NK-92 treated with Interleukin-12 subunit alpha and Interleukin-12 subunit beta, amount 100 ng/mL, for 24 hours (cell line): ENCODE results near the gene STH.

Experiments used
- DNase-seq: peaks from one replicate; lab custom pipeline; 2025; lab: John Stamatoyannopoulos, UW

The STH gene

DNA sequence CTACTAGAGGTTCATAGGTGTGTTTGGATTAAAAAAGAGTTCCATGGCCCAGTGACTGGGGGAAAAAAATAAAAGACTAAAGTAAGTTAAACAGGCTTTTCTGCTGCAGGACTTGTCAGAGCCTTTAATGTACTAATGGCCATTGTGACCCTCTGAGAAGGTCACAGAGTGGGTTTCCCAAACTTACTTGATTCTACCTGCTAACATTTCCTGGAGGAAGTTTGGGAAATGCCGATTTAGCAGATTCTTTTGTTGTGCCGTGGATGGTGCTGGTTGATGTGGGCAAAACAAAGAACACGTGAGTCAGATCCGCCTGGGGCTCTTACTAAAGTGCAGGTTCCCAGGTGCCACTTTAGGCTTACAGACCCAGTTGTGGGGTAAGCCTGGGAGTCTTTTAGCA lies 13.6 kb upstream of the STH start:
- no peak for DNase-seq

DNA sequence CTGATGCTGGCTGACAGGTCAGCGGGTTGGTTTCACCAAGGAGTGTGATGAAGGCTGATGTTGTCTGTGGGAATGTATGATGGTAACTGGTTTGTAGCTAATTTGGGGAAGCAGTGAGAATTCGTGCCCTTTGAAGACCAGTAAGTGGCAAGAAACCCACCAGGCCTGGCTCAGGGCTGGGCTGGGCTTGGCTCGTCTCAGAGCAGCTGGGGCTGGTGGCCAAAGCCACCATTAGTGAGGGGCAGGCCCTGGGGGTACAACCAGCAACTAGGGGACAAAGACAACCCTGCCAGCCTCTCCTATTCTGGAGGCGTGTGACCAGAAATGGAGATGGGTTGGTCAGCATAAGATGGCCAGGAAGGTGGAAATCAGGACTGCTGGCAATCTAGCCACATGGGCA lies 13.0 kb upstream of the STH start:
- no peak for DNase-seq

DNA sequence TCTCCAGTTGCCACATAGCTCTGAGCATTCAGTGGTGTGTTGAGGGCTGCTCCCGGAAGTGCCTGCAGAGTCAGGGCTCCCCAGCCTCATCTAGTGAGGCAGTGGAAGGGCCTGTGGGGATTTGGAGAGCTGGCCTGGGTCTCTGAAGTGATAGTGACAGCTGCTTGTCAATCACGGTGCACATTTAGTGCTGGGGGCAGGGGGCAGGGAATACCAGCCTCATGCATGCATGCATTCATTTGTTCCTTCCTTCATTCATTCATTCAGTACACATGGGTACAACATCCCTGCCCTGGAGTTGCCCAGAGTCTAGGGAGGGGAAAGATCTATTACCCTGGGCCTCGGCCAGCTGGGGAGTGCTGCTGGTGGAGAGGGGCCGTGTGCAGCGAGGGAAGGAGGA lies 11.3 kb upstream of the STH start:
- no peak for DNase-seq

DNA sequence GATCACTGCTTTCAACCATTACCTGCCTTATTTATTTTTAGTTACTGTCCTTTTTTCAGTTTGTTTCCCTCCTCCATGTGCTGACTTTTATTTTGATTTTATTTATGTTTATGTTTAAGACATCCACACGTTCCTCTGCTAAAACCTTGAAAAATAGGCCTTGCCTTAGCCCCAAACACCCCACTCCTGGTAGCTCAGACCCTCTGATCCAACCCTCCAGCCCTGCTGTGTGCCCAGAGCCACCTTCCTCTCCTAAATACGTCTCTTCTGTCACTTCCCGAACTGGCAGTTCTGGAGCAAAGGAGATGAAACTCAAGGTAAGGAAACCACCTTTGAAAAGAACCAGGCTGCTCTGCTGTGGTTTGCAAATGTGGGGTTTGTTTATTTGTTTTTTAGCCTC lies 9.3 kb upstream of the STH start:
- no peak for DNase-seq

DNA sequence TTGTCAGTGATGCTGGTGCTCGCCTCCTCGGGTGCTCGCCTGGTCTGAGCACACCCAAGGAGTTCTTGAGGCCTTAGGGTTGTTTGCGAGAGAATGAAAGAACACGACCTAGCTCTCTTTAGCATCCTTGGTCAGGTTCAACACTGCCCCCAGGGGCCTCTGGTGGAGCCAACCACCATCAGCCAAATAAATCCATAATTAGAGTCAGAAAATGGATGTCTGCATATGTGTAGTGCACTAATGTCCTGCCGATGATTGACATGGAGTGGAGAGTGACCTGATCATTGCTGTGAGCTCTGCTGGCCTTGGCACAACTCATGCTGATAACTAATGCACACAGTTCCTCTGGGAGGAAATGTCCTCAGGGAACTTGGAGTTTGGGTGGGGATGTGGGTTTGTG lies 8.2 kb upstream of the STH start:
- DNase-seq = no peak

DNA sequence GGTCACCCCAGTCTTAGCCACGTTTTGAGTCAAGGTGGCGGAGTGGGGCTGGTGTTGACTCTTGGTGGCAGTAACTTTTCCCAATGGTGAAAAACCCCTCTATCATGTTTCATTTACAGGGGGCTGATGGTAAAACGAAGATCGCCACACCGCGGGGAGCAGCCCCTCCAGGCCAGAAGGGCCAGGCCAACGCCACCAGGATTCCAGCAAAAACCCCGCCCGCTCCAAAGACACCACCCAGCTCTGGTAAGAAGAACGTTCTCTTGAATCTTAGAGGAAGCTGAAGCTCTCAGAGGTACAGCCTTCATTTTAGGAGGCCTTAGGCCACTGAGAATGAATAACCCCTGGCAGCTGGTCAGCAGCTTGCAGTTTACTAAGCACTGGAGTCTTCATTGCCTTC lies 7.7 kb upstream of the STH start:
- no peak for DNase-seq

DNA sequence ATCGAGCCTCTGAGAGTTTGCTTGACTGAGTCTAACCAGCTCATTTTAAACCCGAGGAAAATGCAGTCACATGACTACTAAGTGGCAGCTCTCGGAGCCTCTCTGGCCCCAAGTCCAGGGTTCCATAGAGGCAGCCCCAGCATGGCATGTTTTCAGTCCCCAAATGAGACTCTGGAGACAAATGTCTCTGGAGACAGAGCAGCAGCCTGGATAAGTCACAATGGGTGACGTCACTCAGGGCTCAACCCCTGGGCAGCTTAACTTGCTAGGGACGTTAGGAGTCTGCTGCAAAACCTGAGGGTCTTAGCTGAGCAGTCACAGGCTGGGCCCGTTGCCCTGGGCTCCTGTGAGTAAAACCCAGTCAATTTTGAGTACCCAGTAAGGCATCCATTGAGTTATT lies 6.9 kb upstream of the STH start:
- DNase-seq = no peak

DNA sequence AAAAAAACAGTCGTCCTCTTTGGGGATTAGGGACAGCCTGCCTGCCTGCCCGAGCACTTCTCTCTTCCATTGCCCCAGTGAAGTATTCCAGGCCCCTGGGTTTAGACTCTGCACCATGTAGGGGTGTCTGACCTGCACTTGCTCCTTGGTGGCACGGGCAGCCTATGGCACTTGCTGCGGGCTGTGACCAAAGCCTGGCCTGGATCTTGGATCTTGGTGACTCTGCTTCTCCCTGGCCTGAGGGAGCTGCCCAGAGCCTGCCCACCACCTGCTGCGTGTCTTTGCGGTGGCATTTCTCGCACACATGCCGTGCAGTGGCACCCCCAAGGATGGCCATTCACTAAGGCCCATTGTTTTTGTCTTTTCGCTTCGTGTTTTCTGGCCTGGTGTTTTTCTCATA lies 6.1 kb upstream of the STH start:
- DNase-seq = no peak

DNA sequence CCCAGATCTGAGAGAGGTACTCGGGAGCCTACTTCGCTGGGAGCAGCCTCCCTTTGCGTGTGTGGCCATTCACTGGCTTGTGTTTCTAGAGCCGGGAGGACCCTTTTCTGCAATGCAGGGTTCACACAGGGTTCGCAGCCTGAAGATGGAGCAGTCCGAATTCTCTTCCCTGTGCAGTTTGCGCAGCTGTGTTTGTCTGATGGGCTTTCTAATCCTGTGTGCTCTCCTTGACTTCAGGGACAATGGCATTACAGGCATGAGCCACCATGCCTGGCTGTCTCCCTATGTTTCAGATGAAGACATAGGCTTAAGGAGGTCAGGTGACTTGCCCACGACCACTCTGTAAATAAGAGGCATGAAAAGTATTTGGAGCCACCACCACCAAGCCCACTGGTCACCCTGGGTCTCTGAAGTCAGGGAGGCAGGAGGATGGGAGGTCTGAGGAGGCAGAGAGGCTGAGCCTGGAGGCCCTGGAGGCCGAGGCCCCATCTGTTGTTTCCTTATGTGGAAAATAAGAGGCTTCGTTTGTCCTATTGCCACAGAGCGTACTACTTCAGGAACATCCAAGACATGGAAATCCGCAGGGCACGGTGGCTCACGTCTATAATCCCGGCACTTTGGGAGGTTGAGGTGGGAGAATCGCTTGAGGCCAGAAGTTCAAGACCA lies 5.0 kb upstream of the STH start:
- DNase-seq = no peak

DNA sequence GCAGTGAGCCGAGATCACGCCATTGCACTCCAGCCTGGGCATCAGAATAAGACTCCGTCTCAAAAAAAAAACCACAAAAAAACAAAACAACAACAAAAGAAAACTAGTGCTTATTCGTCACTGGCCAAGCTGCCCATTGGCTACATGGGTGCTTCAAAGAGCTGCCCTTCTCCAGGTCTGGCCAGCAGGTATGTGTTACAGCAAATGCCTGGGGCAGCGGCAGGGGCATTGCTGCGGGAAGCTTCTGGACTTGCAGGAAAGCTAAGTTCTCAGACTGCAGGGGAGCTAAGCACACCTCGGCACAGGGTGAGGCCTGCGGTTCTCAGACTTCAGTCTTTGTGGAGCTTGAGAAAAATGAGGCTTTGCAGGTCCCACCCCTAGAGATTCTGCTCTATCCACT lies 4.1 kb upstream of the STH start:
- no peak for DNase-seq

DNA sequence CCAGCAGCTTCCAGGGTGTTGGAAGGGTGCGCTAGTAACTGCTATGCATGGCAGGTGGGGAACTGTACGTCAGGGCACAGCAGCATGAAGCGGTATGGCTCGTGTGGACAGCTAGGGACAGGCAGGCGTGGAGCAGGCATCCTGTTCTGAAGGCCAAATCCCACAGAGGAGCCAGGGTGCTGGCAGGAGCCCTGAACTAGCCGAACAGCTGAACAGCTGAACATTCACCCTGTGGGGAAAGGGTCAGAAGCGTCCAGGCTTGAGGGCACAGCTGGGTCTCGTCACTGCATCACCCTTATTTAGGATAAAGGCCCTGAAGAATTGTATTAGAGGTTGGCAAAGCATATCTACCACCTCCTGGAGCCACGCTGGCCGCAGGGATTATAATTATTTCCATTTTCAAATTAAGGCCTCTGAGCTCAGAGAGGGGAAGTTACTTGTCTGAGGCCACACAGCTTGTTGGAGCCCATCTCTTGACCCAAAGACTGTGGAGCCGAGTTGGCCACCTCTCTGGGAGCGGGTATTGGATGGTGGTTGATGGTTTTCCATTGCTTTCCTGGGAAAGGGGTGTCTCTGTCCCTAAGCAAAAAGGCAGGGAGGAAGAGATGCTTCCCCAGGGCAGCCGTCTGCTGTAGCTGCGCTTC lies 3.3 kb upstream of the STH start:
- no peak for DNase-seq

DNA sequence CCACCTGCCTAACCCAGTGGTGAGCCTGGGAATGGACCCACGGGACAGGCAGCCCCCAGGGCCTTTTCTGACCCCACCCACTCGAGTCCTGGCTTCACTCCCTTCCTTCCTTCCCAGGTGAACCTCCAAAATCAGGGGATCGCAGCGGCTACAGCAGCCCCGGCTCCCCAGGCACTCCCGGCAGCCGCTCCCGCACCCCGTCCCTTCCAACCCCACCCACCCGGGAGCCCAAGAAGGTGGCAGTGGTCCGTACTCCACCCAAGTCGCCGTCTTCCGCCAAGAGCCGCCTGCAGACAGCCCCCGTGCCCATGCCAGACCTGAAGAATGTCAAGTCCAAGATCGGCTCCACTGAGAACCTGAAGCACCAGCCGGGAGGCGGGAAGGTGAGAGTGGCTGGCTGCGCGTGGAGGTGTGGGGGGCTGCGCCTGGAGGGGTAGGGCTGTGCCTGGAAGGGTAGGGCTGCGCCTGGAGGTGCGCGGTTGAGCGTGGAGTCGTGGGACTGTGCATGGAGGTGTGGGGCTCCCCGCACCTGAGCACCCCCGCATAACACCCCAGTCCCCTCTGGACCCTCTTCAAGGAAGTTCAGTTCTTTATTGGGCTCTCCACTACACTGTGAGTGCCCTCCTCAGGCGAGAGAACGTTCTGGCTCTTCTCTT lies 2.6 kb upstream of the STH start:
- DNase-seq = no peak

DNA sequence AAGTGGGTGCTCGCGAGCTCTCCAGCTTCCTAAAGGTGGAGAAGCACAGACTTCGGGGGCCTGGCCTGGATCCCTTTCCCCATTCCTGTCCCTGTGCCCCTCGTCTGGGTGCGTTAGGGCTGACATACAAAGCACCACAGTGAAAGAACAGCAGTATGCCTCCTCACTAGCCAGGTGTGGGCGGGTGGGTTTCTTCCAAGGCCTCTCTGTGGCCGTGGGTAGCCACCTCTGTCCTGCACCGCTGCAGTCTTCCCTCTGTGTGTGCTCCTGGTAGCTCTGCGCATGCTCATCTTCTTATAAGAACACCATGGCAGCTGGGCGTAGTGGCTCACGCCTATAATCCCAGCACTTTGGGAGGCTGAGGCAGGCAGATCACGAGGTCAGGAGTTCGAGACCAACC lies 1.9 kb upstream of the STH start:
- DNase-seq = no peak

DNA sequence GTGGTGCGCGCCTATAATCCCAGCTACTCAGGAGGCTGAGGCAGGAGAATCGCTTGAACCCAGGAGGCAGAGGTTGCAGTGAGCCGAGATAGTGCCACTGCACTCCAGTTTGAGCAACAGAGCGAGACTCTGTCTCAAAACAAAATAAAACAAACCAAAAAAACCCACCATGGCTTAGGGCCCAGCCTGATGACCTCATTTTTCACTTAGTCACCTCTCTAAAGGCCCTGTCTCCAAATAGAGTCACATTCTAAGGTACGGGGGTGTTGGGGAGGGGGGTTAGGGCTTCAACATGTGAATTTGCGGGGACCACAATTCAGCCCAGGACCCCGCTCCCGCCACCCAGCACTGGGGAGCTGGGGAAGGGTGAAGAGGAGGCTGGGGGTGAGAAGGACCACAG lies 1.4 kb upstream of the STH start:
- DNase-seq = no peak

DNA sequence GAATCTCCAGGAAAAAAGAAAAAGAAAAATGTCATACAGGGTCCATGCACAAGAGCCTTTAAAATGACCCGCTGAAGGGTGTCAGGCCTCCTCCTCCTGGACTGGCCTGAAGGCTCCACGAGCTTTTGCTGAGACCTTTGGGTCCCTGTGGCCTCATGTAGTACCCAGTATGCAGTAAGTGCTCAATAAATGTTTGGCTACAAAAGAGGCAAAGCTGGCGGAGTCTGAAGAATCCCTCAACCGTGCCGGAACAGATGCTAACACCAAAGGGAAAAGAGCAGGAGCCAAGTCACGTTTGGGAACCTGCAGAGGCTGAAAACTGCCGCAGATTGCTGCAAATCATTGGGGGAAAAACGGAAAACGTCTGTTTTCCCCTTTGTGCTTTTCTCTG lies 845 bp downstream of the STH start:
- no peak for DNase-seq

DNA sequence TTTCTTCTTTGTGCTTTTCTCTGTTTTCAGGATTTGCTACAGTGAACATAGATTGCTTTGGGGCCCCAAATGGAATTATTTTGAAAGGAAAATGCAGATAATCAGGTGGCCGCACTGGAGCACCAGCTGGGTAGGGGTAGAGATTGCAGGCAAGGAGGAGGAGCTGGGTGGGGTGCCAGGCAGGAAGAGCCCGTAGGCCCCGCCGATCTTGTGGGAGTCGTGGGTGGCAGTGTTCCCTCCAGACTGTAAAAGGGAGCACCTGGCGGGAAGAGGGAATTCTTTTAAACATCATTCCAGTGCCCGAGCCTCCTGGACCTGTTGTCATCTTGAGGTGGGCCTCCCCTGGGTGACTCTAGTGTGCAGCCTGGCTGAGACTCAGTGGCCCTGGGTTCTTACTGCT lies 1.2 kb downstream of the STH start:
- DNase-seq = no peak

DNA sequence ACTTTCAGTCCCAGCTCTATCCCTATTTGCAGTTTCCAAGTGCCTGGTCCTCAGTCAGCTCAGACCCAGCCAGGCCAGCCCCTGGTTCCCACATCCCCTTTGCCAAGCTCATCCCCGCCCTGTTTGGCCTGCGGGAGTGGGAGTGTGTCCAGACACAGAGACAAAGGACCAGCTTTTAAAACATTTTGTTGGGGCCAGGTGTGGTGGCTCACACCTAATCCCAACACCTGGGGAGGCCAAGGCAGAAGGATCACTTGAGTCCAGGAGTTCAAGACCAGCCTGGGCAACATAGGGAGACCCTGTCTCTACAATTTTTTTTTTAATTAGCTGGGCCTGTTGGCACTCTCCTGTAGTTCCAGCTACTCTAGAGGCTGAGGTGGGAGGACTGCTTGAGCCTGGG lies 1.7 kb downstream of the STH start:
- DNase-seq = no peak

DNA sequence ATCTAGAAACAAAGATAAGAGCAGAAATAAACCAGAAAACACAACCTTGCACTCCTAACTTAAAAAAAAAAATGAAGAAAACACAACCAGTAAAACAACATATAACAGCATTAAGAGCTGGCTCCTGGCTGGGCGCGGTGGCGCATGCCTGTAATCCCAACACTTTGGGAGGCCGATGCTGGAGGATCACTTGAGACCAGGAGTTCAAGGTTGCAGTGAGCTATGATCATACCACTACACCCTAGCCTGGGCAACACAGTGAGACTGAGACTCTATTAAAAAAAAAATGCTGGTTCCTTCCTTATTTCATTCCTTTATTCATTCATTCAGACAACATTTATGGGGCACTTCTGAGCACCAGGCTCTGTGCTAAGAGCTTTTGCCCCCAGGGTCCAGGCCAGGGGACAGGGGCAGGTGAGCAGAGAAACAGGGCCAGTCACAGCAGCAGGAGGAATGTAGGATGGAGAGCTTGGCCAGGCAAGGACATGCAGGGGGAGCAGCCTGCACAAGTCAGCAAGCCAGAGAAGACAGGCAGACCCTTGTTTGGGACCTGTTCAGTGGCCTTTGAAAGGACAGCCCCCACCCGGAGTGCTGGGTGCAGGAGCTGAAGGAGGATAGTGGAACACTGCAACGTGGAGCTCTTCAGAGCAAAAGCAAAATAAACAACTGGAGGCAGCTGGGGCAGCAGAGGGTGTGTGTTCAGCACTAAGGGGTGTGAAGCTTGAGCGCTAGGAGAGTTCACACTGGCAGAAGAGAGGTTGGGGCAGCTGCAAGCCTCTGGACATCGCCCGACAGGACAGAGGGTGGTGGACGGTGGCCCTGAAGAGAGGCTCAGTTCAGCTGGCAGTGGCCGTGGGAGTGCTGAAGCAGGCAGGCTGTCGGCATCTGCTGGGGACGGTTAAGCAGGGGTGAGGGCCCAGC lies 2.6 kb downstream of the STH start:
- DNase-seq = no peak

DNA sequence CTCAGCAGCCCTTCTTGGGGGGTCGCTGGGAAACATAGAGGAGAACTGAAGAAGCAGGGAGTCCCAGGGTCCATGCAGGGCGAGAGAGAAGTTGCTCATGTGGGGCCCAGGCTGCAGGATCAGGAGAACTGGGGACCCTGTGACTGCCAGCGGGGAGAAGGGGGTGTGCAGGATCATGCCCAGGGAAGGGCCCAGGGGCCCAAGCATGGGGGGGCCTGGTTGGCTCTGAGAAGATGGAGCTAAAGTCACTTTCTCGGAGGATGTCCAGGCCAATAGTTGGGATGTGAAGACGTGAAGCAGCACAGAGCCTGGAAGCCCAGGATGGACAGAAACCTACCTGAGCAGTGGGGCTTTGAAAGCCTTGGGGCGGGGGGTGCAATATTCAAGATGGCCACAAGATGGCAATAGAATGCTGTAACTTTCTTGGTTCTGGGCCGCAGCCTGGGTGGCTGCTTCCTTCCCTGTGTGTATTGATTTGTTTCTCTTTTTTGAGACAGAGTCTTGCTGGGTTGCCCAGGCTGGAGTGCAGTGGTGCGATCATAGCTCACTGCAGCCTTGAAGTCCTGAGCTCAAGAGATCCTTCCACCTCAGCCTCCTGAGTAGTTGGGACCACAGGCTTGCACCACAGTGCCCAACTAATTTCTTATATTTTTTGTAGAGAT lies 3.4 kb downstream of the STH start:
- peak; percentile 29 for DNase-seq

DNA sequence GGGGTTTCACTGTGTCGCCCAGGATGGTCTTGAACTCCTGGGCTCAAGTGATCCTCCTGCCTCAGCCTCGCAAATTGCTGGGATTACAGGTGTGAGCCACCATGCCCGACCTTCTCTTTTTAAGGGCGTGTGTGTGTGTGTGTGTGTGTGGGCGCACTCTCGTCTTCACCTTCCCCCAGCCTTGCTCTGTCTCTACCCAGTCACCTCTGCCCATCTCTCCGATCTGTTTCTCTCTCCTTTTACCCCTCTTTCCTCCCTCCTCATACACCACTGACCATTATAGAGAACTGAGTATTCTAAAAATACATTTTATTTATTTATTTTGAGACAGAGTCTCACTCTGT lies 3.9 kb downstream of the STH start:
- no peak for DNase-seq

DNA sequence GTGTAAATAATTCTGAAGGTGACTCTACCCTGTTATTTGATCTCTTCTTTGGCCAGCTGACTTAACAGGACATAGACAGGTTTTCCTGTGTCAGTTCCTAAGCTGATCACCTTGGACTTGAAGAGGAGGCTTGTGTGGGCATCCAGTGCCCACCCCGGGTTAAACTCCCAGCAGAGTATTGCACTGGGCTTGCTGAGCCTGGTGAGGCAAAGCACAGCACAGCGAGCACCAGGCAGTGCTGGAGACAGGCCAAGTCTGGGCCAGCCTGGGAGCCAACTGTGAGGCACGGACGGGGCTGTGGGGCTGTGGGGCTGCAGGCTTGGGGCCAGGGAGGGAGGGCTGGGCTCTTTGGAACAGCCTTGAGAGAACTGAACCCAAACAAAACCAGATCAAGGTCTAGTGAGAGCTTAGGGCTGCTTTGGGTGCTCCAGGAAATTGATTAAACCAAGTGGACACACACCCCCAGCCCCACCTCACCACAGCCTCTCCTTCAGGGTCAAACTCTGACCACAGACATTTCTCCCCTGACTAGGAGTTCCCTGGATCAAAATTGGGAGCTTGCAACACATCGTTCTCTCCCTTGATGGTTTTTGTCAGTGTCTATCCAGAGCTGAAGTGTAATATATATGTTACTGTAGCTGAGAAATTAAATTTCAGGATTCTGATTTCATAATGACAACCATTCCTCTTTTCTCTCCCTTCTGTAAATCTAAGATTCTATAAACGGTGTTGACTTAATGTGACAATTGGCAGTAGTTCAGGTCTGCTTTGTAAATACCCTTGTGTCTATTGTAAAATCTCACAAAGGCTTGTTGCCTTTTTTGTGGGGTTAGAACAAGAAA lies 5.1 kb downstream of the STH start:
- no peak for DNase-seq
